ENCODE data around the gene BRIP1. TPM values are rescaled to one million over a fixed set of nuclear protein-coding genes. Genes with fewer than 3 reads are reported as not detected.

BRIP1 gene
- total and polyA plus RNA-seq, 4 donors: 0.21 to 4.3 (median 0.82) TPM

DNA sequence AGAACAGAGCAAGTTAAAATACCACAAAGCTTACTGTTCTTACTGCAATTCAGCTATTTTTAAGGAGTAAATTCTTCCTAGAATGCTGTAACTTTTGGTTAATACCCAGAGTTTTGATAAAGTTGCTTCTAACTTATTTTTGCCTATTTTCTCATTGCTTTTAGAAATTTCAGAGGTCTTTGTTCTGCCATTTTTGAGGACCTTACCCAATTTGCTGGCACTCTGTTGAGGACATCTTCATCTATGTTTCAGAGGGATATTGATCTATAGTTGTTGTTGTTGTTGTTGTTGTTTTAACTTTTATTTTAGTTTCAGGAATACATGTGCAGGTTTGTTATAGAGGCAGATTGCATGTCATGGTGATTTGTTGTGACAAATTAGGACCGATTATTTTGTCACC is 161.3 kb downstream of the BRIP1 start:
- Histone ChIP-seq H3K4me3 (no peak overlapping the region), H3K27me3 (ENCODE audit: control insufficient read depth in 3 of 3, insufficient read depth in 3 of 3, low read length in 2 of 3) (no peaks in the 10 kb centered on the region), H3K36me3 (ENCODE audit: control insufficient read depth in 4 of 4, insufficient read depth in 4 of 4, low read length in 4 of 4) (peaks cover 0 to 7% (median 0%) of the 10 kb centered on the region in 4 donors), H3K27ac (ENCODE audit: low read depth in 1 of 2, low read length in 1 of 2) (no peak overlapping the region), H3K9ac (ENCODE audit: insufficient read depth in 1 of 2, low read length in 2 of 2) (no peak overlapping the region), H3K4me1 (ENCODE audit: control insufficient read depth in 5 of 5, insufficient read depth in 5 of 5, low read length in 5 of 5) (no peaks in the 10 kb centered on the region), H3K9me3 (ENCODE audit: control insufficient read depth in 4 of 4, insufficient read depth in 3 of 4, low read length in 3 of 4) (peaks cover 6 to 29% (median 7%) of the 10 kb centered on the region in 4 donors)
- WGBS, 2 donors: 100% methylated on average over 1 of the region's 1 CpG
- DNase-seq: no peak
- ATAC-seq (ENCODE audit: insufficient read depth, low FRiP score): no peak
- TF ChIP-seq CTCF (IDR thresholded peaks at IDR 0.05; ENCODE audit: control extremely low read depth, extremely low read depth): no peak

DNA sequence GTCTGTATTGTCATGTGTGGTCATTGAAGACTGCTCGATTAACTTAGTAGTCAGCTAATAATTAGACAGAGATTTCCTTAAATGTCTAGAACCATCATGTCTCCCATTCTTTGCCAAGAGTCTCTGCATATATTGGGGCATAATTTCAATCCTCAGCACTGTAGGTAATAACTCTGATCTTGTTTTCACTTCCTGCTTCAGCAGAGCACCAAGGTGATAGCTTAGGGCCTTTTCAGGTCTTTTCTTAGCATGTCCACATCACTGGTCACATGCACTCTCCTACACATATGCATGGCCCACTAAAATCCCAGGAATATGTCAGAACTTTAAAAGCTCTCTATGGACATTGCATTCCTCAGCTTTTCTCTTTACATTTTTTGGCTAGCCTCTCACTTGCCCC is 162.0 kb downstream of the BRIP1 start:
- no peak for ATAC-seq (ENCODE audit: insufficient read depth, low FRiP score)
- no peak overlapping the region for H3K9ac ChIP-seq (ENCODE audit: insufficient read depth in 1 of 2, low read length in 2 of 2)
- H3K9me3 ChIP-seq (ENCODE audit: control insufficient read depth in 4 of 4, insufficient read depth in 3 of 4, low read length in 3 of 4): peaks cover 6 to 29% (median 7%) of the 10 kb centered on the region in 4 donors
- peaks cover 0 to 7% (median 0%) of the 10 kb centered on the region in 4 donors for H3K36me3 ChIP-seq (ENCODE audit: control insufficient read depth in 4 of 4, insufficient read depth in 4 of 4, low read length in 4 of 4)
- H3K4me3 ChIP-seq: no peak overlapping the region
- H3K27me3 ChIP-seq (ENCODE audit: control insufficient read depth in 3 of 3, insufficient read depth in 3 of 3, low read length in 2 of 3): no peaks in the 10 kb centered on the region
- TF ChIP-seq CTCF (IDR thresholded peaks at IDR 0.05; ENCODE audit: control extremely low read depth, extremely low read depth): no peak
- DNase-seq: no peak
- H3K27ac ChIP-seq (ENCODE audit: low read depth in 1 of 2, low read length in 1 of 2): no peak overlapping the region
- 94 to 97% methylated on average over 1 of the region's 1 CpG for WGBS, 2 donors
- no peaks in the 10 kb centered on the region for H3K4me1 ChIP-seq (ENCODE audit: control insufficient read depth in 5 of 5, insufficient read depth in 5 of 5, low read length in 5 of 5)

DNA sequence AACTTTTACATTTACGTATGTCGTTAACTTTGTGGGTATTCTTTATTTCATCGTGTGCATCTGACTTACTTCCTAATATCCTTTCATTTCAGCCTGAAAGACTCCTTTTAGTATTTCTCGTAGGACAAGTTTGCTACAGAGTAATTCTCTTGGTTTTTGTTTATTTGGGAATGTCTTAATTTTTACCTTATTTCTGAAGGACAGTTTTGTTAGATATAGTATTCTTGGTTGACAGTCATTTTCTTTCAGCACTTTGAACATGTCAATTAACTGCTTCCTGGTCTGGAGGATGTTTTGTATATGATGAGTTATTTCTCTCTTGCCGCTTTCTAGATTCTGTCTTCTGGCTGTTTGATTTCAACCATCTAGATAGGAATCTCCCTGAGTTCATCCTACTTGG is 163.1 kb downstream of the BRIP1 start:
- H3K27me3 ChIP-seq (ENCODE audit: control insufficient read depth in 3 of 3, insufficient read depth in 3 of 3, low read length in 2 of 3): no peaks in the 10 kb centered on the region
- peaks cover 6 to 29% (median 7%) of the 10 kb centered on the region in 4 donors for H3K9me3 ChIP-seq (ENCODE audit: control insufficient read depth in 4 of 4, insufficient read depth in 3 of 4, low read length in 3 of 4)
- peaks cover 0 to 7% (median 0%) of the 10 kb centered on the region in 4 donors for H3K36me3 ChIP-seq (ENCODE audit: control insufficient read depth in 4 of 4, insufficient read depth in 4 of 4, low read length in 4 of 4)
- H3K27ac ChIP-seq (ENCODE audit: low read depth in 1 of 2, low read length in 1 of 2): no peak overlapping the region
- no peak overlapping the region for H3K4me3 ChIP-seq
- H3K9ac ChIP-seq (ENCODE audit: insufficient read depth in 1 of 2, low read length in 2 of 2): no peak overlapping the region
- ATAC-seq (ENCODE audit: insufficient read depth, low FRiP score): no peak
- H3K4me1 ChIP-seq (ENCODE audit: control insufficient read depth in 5 of 5, insufficient read depth in 5 of 5, low read length in 5 of 5): no peaks in the 10 kb centered on the region
- no peak for TF ChIP-seq CTCF (IDR thresholded peaks at IDR 0.05; ENCODE audit: control extremely low read depth, extremely low read depth)
- 97% methylated on average over 5 of the region's 5 CpGs for WGBS, 2 donors
- DNase-seq: peak in 1 of 3 donors; percentile 23

- WGBS, 2 donors: 98 to 100% methylated on average over 2 of the region's 2 CpGs
These were observed 163.6 kb downstream of the BRIP1 start for GRCh38 chr17:61699694-61700093.

More at GRCh38 chr17:61699694-61700093, 163.6 kb downstream of the BRIP1 start:
- Histone ChIP-seq H3K36me3 (ENCODE audit: control insufficient read depth in 4 of 4, insufficient read depth in 4 of 4, low read length in 4 of 4) (peaks cover 0 to 7% (median 0%) of the 10 kb centered on the region in 4 donors), H3K9ac (ENCODE audit: insufficient read depth in 1 of 2, low read length in 2 of 2) (no peak overlapping the region), H3K4me1 (ENCODE audit: control insufficient read depth in 5 of 5, insufficient read depth in 5 of 5, low read length in 5 of 5) (no peaks in the 10 kb centered on the region), H3K4me3 (no peak overlapping the region), H3K27ac (ENCODE audit: low read depth in 1 of 2, low read length in 1 of 2) (no peak overlapping the region), H3K9me3 (ENCODE audit: control insufficient read depth in 4 of 4, insufficient read depth in 3 of 4, low read length in 3 of 4) (peaks cover 6 to 29% (median 7%) of the 10 kb centered on the region in 4 donors), H3K27me3 (ENCODE audit: control insufficient read depth in 3 of 3, insufficient read depth in 3 of 3, low read length in 2 of 3) (no peaks in the 10 kb centered on the region)
- no peak for ATAC-seq (ENCODE audit: insufficient read depth, low FRiP score)
- no peak for TF ChIP-seq CTCF (IDR thresholded peaks at IDR 0.05; ENCODE audit: control extremely low read depth, extremely low read depth)
- no peak for DNase-seq

Measured in lung (tissue), 12 donors.